Ectodermal cell (in vitro differentiated cells): ENCODE measurements around the gene RNF157.

Source experiments
- H3K27ac ChIP-seq: 2 replicates; pipeline ENCODE4 v1.7.0; 2013; ENCODE audit warnings: mild to moderate bottlenecking, low read depth, low read length; ENCODE audit not compliant: insufficient read depth, poor library complexity, severe bottlenecking
- H3K27me3 ChIP-seq: 2 replicates; pipeline ENCODE4 v1.7.0; 2013; ENCODE audit warnings: mild to moderate bottlenecking, low read length; ENCODE audit not compliant: insufficient read depth, control insufficient read depth, poor library complexity, severe bottlenecking
- H3K36me3 ChIP-seq: one replicate; pipeline ENCODE4 v1.7.0; 2013; ENCODE audit warnings: low read length; ENCODE audit not compliant: control insufficient read depth, insufficient read depth
- H3K4me1 ChIP-seq: one replicate; pipeline ENCODE4 v1.7.0; 2013; ENCODE audit warnings: low read length; ENCODE audit not compliant: control insufficient read depth, insufficient read depth
- H3K4me3 ChIP-seq: 2 replicates; pipeline ENCODE4 v1.7.0; 2013; ENCODE audit warnings: low read depth, low read length, control low read depth; ENCODE audit not compliant: insufficient read depth
- H3K9me3 ChIP-seq: 2 replicates; pipeline ENCODE4 v1.7.0; 2013; ENCODE audit warnings: mild to moderate bottlenecking, low read length, moderate library complexity; ENCODE audit not compliant: control insufficient read depth
- whole genome bisulfite sequencing, 2 experiments: methylation state at CpG; one replicate each; pipeline ENCODE4 v1.1.7; 2013; ENCODE audit warnings: missing lambda C conversion rate in 2 of 2; 5-methylcytosine and 5-hydroxymethylcytosine counted together

Gene RNF157

DNA sequence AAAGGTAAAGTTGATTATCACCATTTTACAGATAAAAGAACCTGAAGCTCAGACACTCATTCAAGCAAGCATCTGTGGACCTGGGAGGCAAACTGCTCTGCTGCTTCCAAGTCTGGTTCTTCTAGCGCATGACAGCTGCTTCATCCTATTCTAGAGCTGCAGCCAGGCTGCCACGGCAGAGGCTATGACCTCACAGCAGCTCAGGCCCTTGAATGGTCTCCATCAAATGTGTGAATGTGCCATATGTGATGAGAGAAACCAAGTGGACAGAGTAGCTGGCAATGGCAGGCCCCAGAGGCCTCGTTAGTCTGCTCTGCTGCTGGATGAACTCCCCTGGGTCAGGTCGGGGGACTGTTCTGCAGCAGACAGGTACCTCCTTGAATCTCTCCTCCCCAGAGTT, 68.6 kb downstream of the RNF157 start:
- 92 to 97% methylated on average over 4 of the region's 4 CpGs for WGBS, 2 experiments
- no peak overlapping the region for H3K27ac ChIP-seq
- H3K4me3 ChIP-seq: no peak overlapping the region
- H3K9me3 ChIP-seq: no peaks in the 10 kb centered on the region
- H3K4me1 ChIP-seq: no peaks in the 10 kb centered on the region
- H3K27me3 ChIP-seq: no peaks in the 10 kb centered on the region
- H3K36me3 ChIP-seq: no peaks in the 10 kb centered on the region

DNA sequence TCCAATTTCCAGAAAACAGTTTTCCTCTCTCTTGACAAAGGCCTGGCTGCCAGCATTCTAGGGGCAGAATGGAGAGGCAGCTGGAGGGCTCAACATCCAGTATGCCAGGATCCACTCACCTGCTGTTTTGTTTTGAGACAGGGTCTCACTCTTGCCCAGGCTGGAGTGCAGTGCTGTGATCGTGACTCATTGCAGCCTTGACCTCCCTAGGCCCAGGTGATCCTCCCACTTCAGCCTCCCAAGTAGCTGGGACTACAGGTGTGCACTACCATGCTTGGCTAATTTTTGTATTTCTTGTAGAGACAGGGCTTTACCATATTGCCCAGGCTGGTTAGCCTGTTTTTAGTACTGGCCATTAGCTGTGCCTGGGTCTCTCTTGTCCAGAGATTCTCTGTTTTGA, 70.2 kb downstream of the RNF157 start:
- WGBS, 2 experiments: 93 to 97% methylated on average over 1 of the region's 1 CpG
- Histone ChIP-seq H3K36me3 (no peaks in the 10 kb centered on the region), H3K4me1 (no peaks in the 10 kb centered on the region), H3K27ac (no peak overlapping the region), H3K4me3 (no peak overlapping the region), H3K27me3 (no peaks in the 10 kb centered on the region), H3K9me3 (no peaks in the 10 kb centered on the region)

DNA sequence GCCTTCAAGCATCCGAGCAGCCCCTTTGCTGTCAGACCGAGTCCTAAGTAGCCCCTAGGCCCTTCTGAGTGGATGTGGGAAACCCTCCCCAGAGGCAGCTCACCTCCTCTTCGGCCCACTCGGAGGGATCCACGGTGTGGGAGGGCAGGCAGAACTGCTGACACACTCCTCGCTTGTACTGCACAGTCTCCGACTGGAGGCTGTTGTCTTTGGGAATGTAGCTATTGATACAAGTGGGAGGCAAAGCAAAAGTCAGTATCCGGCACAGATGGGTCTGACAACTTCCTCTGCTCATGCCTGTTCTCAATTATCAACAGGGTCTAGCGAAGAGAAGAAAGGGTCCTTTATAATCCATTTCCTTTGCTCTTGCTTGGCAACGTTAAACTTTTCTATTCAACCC, 73.4 kb downstream of the RNF157 start:
- H3K36me3 ChIP-seq: no peaks in the 10 kb centered on the region
- H3K27ac ChIP-seq: no peak overlapping the region
- H3K27me3 ChIP-seq: no peaks in the 10 kb centered on the region
- peaks cover 10% of the 10 kb centered on the region for H3K4me1 ChIP-seq
- H3K9me3 ChIP-seq: no peaks in the 10 kb centered on the region
- WGBS, 2 experiments: 94% methylated on average over 10 of the region's 10 CpGs
- no peak overlapping the region for H3K4me3 ChIP-seq

DNA sequence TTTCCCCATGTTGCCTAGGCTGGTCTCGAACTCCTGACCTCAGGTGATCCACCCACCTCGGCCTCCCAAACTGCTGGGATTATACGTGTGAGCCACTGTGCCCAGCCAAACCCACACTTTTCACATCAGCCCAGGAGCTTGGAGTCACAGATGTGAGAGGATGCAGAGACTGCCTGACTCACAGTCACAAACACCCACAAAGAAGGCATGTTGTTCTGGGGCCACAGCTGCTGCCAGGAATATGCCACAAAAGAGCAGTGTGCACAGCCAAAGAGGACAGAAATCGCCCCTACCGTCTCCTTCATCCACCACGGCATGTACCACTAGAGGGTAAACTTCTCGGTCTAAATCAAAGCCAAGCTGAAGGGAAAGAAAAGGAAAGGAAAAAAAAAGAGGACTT, 74.1 kb downstream of the RNF157 start:
- peaks cover 10% of the 10 kb centered on the region for H3K4me1 ChIP-seq
- H3K27me3 ChIP-seq: no peaks in the 10 kb centered on the region
- WGBS, 2 experiments: 85 to 91% methylated on average over 7 of the region's 7 CpGs
- no peak overlapping the region for H3K4me3 ChIP-seq
- no peak overlapping the region for H3K27ac ChIP-seq
- H3K9me3 ChIP-seq: no peaks in the 10 kb centered on the region
- H3K36me3 ChIP-seq: no peaks in the 10 kb centered on the region

DNA sequence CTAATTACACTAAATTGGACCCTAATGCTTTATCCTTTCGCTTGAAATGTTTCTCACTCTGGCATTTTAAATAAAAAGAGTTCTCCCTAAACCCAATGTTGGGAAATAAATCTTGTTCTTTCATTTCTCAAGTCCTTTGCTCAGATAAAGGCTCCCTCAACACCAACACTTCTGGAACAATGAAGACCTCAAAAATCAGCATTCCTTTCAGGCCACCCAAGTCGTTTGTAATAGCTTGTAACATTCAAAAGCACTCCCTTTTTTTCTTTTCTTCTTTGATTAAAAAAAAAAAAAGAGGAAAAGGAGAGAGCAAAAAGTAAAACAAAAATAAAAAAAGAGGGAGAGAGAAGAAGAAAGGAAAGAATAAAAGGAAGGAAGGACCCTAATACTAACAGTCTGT, 76.0 kb downstream of the RNF157 start:
- Histone ChIP-seq H3K27ac (no peak overlapping the region), H3K4me3 (no peak overlapping the region), H3K27me3 (no peaks in the 10 kb centered on the region), H3K36me3 (no peaks in the 10 kb centered on the region), H3K9me3 (no peaks in the 10 kb centered on the region), H3K4me1 (peaks cover 10% of the 10 kb centered on the region)
- WGBS, 2 experiments: 56 to 59% methylated on average over 2 of the region's 2 CpGs

DNA sequence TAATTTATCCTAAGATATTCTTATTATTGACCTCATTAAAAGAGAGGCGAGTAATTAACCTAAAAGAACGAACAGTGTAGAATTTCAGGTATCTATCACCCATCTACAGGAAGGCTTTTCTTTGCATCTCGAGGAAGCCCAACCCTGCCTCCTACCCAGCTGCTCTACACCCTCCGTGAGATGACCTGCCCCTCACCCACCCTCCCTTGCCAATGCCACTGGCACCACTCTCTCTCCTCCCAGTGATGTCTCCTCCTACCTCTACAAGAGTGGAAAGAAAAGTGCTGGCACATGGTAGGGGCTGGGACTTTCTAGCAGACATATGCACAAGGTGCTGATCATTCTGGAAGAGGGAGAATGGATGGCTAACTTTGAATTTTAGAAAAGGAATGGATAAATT, 76.4 kb downstream of the RNF157 start:
- Histone ChIP-seq H3K27me3 (no peaks in the 10 kb centered on the region), H3K4me3 (no peak overlapping the region), H3K9me3 (no peaks in the 10 kb centered on the region), H3K4me1 (peaks cover 10% of the 10 kb centered on the region), H3K36me3 (no peaks in the 10 kb centered on the region), H3K27ac (no peak overlapping the region)
- 80 to 90% methylated on average over 4 of the region's 4 CpGs for WGBS, 2 experiments

DNA sequence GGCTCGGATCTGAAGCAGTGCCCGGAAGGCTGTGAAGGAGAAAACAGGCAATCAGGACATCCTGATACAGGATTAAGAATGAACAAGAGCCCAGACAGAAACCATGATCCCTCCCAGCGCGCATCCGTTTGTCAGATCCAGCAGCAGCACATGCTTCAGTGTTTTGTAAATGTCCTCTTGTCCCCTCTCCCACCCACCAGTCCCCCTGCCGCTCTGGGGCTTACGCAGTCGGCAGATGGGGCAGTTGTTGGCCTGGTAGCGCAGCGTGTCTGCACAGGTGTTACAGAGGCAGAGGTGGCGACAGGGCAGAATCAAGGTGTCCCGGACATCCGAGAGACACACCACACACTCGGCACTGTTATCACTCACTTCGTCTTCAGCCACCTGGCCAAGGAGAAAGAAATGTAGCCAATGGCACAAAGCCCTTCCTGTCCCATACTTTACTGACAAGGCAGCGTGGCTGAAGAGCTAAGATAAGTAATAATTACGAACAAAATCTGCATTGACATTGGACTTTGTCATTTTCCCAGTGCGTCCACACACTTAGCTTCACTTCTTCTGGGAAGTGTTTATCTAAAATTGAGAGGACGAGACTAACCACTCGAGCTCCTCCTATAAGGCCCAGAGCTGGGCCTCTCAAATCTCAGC, 78.5 kb downstream of the RNF157 start:
- WGBS, 2 experiments: 92 to 94% methylated on average over 20 of the region's 20 CpGs
- H3K4me3 ChIP-seq: no peak overlapping the region
- no peaks in the 10 kb centered on the region for H3K36me3 ChIP-seq
- H3K27ac ChIP-seq: no peak overlapping the region
- no peaks in the 10 kb centered on the region for H3K9me3 ChIP-seq
- peaks cover 10% of the 10 kb centered on the region for H3K4me1 ChIP-seq
- H3K27me3 ChIP-seq: no peaks in the 10 kb centered on the region

DNA sequence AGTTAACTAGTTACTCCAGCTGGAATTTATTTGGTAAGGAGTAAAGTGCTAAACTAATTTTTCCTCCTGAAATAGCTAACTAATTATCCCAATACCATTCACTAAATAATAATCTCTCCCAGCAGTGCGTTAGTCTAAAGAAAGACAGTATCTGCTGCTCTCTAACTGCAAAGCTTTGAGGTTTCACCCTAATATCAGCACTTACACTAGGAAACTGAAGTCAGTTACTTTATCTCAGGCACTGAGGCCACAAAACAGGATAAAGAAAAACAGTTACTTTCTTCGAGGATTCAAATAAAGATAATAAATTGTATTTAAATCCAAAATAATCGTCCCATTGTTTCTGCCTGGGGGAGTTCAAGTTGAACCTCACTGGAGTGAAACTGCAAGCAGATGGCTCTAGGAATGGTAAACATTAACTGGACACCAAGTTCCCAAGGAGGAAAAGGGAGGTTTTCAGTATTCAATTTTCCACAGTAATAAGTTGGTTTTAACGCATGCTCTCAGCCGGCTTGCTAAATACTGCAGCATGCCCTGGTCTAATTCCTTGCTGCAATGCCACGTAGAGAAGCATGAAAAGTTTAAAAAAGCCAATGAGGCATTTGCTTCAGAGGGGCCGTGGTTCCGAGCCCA, 79.3 kb downstream of the RNF157 start:
- H3K27ac ChIP-seq: no peak overlapping the region

DNA sequence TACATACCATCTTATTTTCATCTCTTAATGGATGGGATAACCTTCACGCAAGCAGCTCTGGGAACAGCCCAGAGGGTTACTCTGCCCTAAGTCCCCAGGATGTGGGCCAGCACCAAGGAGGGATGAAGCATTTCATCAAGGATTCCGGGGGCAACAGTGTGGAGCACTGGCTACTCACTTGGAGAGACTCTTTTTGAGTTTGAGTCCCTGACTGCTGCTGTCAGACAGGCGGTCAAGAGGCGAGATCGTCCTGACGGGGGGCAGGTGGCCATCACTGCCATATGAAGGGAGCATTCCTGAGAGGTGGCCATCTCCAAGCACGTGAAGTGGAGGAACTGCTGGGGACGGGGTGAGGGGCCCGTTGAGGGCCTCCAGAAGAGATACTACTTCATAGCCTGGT, 81.1 kb downstream of the RNF157 start:
- Histone ChIP-seq H3K27ac (no peak overlapping the region), H3K4me3 (no peak overlapping the region), H3K4me1 (peaks cover 3% of the 10 kb centered on the region), H3K9me3 (no peaks in the 10 kb centered on the region), H3K27me3 (no peaks in the 10 kb centered on the region), H3K36me3 (no peaks in the 10 kb centered on the region)
- 95 to 97% methylated on average over 9 of the region's 9 CpGs for WGBS, 2 experiments

More for the DNA sequence above, 79.3 kb downstream of the RNF157 start:
- Histone ChIP-seq H3K27me3 (no peaks in the 10 kb centered on the region), H3K9me3 (no peaks in the 10 kb centered on the region), H3K4me3 (no peak overlapping the region), H3K36me3 (no peaks in the 10 kb centered on the region), H3K4me1 (peaks cover 10% of the 10 kb centered on the region)
- 94 to 96% methylated on average over 7 to 8 of the region's 8 CpGs for WGBS, 2 experiments

DNA sequence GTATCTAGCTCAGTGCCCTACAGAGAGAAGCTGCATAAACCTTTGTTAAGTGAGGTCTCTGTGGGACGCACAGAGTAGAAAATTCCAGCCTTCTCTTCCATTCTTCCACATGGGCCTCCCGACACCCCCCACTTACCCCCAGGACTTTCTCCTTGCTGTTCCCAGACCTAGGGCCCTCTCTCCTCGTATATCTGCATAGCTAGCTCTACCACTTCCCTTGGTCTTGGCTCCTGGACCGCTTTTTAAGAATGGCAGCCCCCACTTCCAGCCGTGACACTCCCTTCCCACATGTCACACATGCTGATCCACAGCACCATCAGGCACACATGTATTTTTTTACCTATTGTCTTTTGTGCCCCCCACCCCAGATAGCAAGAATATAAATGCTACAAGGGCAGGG, 82.5 kb downstream of the RNF157 start:
- Histone ChIP-seq H3K4me3 (no peak overlapping the region), H3K27me3 (no peaks in the 10 kb centered on the region), H3K27ac (no peak overlapping the region), H3K9me3 (no peaks in the 10 kb centered on the region), H3K36me3 (no peaks in the 10 kb centered on the region), H3K4me1 (peaks cover 10% of the 10 kb centered on the region)
- WGBS, 2 experiments: 90% methylated on average over 5 of the region's 5 CpGs
